ENCODE measurements around the gene RHBDL3. TPM values are rescaled to one million over a fixed set of nuclear protein-coding genes. Genes with fewer than 3 reads are reported as not detected.

Gene RHBDL3
- total and polyA plus RNA-seq, 10 of the 15 experiments (the other 5 are each of a cell fraction or from before 2014, with no cell fraction given) = 0.04 to 0.24 (median 0.04) TPM; not detected in 5

GRCh38 chr17:32341141-32341856 lies 75.7 kb downstream of the RHBDL3 start (continued):
- TF ChIP-seq HDGF (IDR thresholded peaks at IDR 0.05) (no peak), ATF7 (IDR thresholded peaks at IDR 0.05; ENCODE audit: low read depth) (no peak), ASH2L (IDR thresholded peaks at IDR 0.05; ENCODE audit: borderline replicate concordance, low read depth) (no peak), NR2C1 (IDR thresholded peaks at IDR 0.05) (no peak), POLR2AphosphoS5 (IDR thresholded peaks at IDR 0.05; ENCODE audit: low read length) (0 out of 2 replicates have a peak, but pooled peaks have one; percentile 69), BCL11A (IDR thresholded peaks at IDR 0.05; ENCODE audit: low read depth, low read length) (no peak), ZNF687 (IDR thresholded peaks at IDR 0.05) (peak; percentile 37; the same call in 1 of the 2 replicates), IKZF2 (IDR thresholded peaks at IDR 0.05) (0 out of 4 replicates have a peak, but pooled peaks have one; percentile 12 to 19), DPF2 (IDR thresholded peaks at IDR 0.05) (no peak), USF1 (IDR thresholded peaks at IDR 0.05; ENCODE audit: borderline replicate concordance, extremely low read length, insufficient read depth, low read depth, low read length) (no peak), MEF2A (IDR thresholded peaks at IDR 0.05; ENCODE audit: insufficient read depth, low read depth, low read length) (no peak), HCFC1 (IDR thresholded peaks at IDR 0.05; ENCODE audit: low read length) (no peak), IRF4 (IDR thresholded peaks at IDR 0.05; ENCODE audit: low read depth, low read length) (no peak)
- TF ChIP-seq, protein P1, sequence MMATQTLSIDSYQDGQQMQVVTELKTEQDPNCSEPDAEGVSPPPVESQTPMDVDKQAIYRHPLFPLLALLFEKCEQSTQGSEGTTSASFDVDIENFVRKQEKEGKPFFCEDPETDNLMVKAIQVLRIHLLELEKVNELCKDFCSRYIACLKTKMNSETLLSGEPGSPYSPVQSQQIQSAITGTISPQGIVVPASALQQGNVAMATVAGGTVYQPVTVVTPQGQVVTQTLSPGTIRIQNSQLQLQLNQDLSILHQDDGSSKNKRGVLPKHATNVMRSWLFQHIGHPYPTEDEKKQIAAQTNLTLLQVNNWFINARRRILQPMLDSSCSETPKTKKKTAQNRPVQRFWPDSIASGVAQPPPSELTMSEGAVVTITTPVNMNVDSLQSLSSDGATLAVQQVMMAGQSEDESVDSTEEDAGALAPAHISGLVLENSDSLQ (IDR thresholded peaks at IDR 0.05) = peak; percentile 75
- TF ChIP-seq, protein P2, sequence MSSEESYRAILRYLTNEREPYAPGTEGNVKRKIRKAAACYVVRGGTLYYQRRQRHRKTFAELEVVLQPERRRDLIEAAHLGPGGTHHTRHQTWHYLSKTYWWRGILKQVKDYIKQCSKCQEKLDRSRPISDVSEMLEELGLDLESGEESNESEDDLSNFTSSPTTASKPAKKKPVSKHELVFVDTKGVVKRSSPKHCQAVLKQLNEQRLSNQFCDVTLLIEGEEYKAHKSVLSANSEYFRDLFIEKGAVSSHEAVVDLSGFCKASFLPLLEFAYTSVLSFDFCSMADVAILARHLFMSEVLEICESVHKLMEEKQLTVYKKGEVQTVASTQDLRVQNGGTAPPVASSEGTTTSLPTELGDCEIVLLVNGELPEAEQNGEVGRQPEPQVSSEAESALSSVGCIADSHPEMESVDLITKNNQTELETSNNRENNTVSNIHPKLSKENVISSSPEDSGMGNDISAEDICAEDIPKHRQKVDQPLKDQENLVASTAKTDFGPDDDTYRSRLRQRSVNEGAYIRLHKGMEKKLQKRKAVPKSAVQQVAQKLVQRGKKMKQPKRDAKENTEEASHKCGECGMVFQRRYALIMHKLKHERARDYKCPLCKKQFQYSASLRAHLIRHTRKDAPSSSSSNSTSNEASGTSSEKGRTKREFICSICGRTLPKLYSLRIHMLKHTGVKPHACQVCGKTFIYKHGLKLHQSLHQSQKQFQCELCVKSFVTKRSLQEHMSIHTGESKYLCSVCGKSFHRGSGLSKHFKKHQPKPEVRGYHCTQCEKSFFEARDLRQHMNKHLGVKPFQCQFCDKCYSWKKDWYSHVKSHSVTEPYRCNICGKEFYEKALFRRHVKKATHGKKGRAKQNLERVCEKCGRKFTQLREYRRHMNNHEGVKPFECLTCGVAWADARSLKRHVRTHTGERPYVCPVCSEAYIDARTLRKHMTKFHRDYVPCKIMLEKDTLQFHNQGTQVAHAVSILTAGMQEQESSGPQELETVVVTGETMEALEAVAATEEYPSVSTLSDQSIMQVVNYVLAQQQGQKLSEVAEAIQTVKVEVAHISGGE (CRISPR knock-in tag; IDR thresholded peaks at IDR 0.05) = no peak
